Stomach (tissue), 4 donors: ENCODE data around the gene NR1H4.
"Not testable (repeated sequence)": the region's sequence is repeated elsewhere in the genome, so short reads cannot be mapped to it uniquely, and the experiment has no call there.

Experiments used
- CTCF ChIP-seq, 7 experiments: fragments of 450-650 bp in 4 of 7; fragments of 200-600 bp in 3 of 7; sonication (generic) in 3 of 7; IDR thresholded peaks; one replicate each; pipeline ENCODE4 v1.5.1; 2016 to 2019; ENCODE audit warnings: antibody characterized with exemption in 7 of 7, control low read depth in 2 of 7, mild to moderate bottlenecking in 1 of 7
- POLR2A ChIP-seq, 4 donors: fragments of 450-650 bp; IDR thresholded peaks; one replicate each; pipeline ENCODE4 v1.6.1; 2016; ENCODE audit warnings: antibody characterized with exemption in 4 of 4, control low read depth in 2 of 4, mild to moderate bottlenecking in 1 of 4, moderate library complexity in 1 of 4
- POLR2AphosphoS5 ChIP-seq, 3 donors: sonication (generic); formaldehyde crosslinking; IDR thresholded peaks; one replicate each; pipeline ENCODE4 v1.6.1; 2016; ENCODE audit warnings: antibody characterized with exemption in 3 of 3

GRCh38 chr12:100502718-100503117 is 29.1 kb downstream of the NR1H4 start:
- not testable (repeated sequence) for TF ChIP-seq POLR2AphosphoS5, CTCF, POLR2A (IDR thresholded peaks at IDR 0.05)
